Nephron progenitor cell (in vitro differentiated cells): ENCODE results near the gene CNIH2.

Source experiments
- DNase-seq: peaks from one replicate; pipeline ENCODE4 v3.0.0; 2021
- H3K27ac Mint-ChIP-seq: 2 replicates; pipeline ENCODE4 v1.8.0; 2021; ENCODE audit warnings: mild to moderate bottlenecking, moderate library complexity, mixed read lengths
- H3K27me3 Mint-ChIP-seq: 2 replicates; pipeline ENCODE4 v1.8.0; 2021; ENCODE audit warnings: mild to moderate bottlenecking, low read depth, mixed read lengths; ENCODE audit not compliant: poor library complexity
- H3K36me3 Mint-ChIP-seq: 2 replicates; pipeline ENCODE4 v1.8.0; 2021; ENCODE audit warnings: low read depth, mixed read lengths
- H3K4me1 Mint-ChIP-seq: 2 replicates; pipeline ENCODE4 v1.8.0; 2021; ENCODE audit warnings: mixed read lengths
- H3K4me3 Mint-ChIP-seq: 2 replicates; pipeline ENCODE4 v1.8.0; 2021; ENCODE audit warnings: mild to moderate bottlenecking, moderate library complexity, mixed read lengths
- H3K9me3 Mint-ChIP-seq: 2 replicates; pipeline ENCODE4 v1.8.0; 2021; ENCODE audit warnings: mild to moderate bottlenecking, moderate library complexity, mixed read lengths
- TF ChIP-seq, protein P1 (sequence below): fragments of 200-600 bp; sonication (generic); IDR thresholded peaks from 2 replicates; pipeline ENCODE4 v1.5.0; 2021; ENCODE audit warnings: antibody characterized with exemption

CNIH2 gene

DNA sequence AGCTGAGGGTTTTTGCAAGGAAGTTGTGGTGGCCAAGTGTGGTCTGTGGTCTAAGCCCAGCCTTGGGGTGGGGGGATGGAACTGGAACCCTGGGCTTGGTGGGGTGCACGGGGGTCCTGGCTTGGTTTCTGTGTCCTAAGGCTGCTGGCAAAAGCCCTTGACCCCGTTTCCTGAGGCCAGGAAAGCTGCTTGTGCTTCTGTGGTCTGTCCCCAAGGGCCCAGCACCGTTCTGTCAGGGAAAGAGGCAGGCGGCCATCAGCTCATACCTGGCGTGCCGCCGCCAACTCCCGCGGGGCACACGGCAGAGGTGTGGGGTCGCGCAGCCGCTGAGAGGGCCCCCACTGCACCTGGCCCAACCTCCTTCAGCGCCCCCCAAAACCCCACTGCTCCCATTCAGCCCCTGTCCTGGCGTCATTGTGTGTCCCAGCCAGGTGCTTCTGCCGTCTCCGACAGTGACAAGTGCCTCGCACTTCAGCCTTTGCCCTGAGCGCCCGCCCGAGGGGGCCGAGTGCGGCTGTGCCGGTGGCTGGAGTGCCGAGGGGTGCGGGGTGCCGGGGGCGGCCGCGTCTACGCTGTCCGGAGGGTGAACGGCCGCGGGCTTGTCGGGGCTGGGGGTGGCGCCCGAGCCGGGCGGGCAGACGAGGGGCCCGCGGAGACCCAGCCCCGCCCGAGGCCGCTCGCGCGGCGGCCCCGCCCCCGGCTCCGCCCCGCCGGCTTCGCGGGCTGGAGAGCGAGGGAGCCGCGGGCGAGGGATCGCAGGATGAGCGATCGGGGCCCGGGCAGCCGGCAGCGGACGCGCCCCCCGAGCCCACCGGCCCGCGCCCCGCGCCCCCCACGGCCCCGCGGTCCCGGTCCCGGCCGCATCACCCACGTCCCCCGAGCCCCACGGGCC lies at the start of gene CNIH2:
Gene CNIH2 (plus strand): TSS at position 705 of the 892 bp plus-strand sequence. CDS start 282 bp downstream, outside the sequence.
- H3K4me3 Mint-ChIP-seq = peak within 1 kb of the TSS; percentile 73
- H3K36me3 Mint-ChIP-seq = peaks cover 29% of the 10 kb centered on the region
- no peak within 1 kb of the TSS for H3K27ac Mint-ChIP-seq
- no peaks in the 10 kb centered on the region for H3K9me3 Mint-ChIP-seq
- DNase-seq = peak; percentile 77
- H3K27me3 Mint-ChIP-seq = peaks cover 18% of the 10 kb centered on the region
- TF ChIP-seq, protein P1, sequence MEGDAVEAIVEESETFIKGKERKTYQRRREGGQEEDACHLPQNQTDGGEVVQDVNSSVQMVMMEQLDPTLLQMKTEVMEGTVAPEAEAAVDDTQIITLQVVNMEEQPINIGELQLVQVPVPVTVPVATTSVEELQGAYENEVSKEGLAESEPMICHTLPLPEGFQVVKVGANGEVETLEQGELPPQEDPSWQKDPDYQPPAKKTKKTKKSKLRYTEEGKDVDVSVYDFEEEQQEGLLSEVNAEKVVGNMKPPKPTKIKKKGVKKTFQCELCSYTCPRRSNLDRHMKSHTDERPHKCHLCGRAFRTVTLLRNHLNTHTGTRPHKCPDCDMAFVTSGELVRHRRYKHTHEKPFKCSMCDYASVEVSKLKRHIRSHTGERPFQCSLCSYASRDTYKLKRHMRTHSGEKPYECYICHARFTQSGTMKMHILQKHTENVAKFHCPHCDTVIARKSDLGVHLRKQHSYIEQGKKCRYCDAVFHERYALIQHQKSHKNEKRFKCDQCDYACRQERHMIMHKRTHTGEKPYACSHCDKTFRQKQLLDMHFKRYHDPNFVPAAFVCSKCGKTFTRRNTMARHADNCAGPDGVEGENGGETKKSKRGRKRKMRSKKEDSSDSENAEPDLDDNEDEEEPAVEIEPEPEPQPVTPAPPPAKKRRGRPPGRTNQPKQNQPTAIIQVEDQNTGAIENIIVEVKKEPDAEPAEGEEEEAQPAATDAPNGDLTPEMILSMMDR = no peak
- peaks cover 35% of the 10 kb centered on the region for H3K4me1 Mint-ChIP-seq

DNA sequence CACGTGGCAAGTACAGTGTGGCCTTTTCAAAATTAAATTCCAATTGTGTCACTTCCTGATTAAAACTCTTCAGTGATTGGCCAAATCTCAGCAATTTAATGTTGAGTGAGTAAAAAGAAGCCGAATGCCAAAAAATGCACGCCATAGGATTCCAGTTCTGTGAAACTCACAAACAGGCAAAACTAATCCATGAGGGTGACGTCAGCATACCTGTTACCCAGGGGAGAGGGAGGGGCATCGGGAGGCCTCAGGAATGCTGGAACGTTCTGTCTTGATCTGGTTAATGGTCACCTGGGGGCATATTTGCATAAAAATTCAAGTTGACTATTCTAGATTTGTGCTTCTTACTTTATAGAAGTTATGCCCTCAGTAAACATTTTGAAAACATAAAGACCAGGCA lies 49.5 kb upstream of the CNIH2 start:
- Mint-ChIP-seq H3K27ac (no peak overlapping the region), H3K27me3 (peaks cover 6% of the 10 kb centered on the region), H3K9me3 (no peaks in the 10 kb centered on the region), H3K36me3 (peaks cover 32% of the 10 kb centered on the region), H3K4me3 (no peak overlapping the region), H3K4me1 (peaks cover 22% of the 10 kb centered on the region)
- DNase-seq = no peak
- TF ChIP-seq, protein P1 = no peak

DNA sequence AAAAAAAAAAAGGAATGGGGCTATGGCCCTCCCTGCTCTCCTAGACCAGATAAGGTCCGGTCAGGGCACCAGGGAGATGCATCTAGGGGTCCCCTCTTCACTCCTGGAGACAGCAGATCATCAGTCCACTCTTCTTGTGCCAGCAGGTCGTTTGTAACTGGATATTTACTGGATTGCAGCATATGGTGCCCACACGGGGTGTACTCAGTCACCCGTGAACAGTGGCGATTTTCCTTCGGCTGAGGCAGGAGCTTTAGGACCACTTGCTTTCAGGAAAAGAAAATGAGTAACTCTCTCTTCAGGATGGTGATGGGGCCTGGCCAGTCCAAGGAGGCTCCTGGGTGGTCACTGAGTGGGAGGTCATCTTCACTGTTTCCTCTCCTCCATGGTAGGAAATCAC lies 47.8 kb upstream of the CNIH2 start:
- peaks cover 46% of the 10 kb centered on the region for H3K36me3 Mint-ChIP-seq
- H3K9me3 Mint-ChIP-seq = no peaks in the 10 kb centered on the region
- H3K27ac Mint-ChIP-seq = no peak overlapping the region

DNA sequence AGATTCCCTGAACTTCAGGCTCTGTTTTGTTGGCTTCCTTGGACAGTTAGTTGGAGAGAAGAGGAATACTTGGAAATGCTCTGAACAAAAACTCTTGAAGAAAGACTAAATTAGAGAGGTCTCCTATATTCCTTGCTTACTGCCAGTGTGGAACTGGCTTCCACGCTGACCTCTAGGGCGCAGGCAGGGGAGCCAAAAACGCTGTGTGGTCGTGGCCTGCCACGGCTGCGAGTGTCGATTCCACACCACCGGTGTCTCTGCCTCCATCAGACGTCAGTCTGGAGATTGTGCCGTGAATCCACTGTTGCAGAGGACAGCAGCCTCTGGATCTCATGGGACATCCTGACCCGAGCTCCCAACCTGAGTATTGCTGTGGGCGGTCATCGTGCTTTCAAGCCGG lies 47.0 kb upstream of the CNIH2 start:
- Mint-ChIP-seq H3K4me1 (peaks cover 26% of the 10 kb centered on the region), H3K9me3 (no peaks in the 10 kb centered on the region), H3K36me3 (peaks cover 54% of the 10 kb centered on the region), H3K4me3 (no peak overlapping the region), H3K27ac (no peak overlapping the region), H3K27me3 (peaks cover 9% of the 10 kb centered on the region)
- TF ChIP-seq, protein P1 = no peak
- DNase-seq = no peak

More for the DNA sequence above, 47.8 kb upstream of the CNIH2 start:
- Mint-ChIP-seq H3K4me3 (no peak overlapping the region), H3K4me1 (peaks cover 22% of the 10 kb centered on the region), H3K27me3 (peaks cover 9% of the 10 kb centered on the region)
- TF ChIP-seq, protein P1 = no peak
- no peak for DNase-seq

DNA sequence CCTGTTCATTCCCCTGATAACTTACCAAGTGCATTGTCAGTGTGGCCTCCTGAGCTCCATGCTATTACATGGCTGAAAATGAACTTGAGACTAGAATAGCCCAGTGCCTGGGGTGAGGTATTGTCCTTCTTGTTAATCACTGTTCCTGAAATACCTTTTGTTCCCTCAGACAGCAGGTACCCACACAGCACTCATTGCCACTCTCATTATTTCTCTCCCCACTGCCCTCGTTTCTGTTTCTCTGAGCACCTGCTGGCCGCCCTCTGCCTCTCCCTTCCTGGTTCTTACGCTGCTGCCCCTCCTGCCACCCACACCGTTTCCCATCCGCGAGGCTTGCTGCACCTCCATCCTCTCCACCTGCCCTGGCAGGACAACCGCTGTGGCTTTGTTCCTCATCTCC lies 46.4 kb upstream of the CNIH2 start:
- peaks cover 9% of the 10 kb centered on the region for H3K27me3 Mint-ChIP-seq
- no peak overlapping the region for H3K4me3 Mint-ChIP-seq
- peaks cover 54% of the 10 kb centered on the region for H3K36me3 Mint-ChIP-seq
- no peak for DNase-seq
- H3K4me1 Mint-ChIP-seq = peaks cover 30% of the 10 kb centered on the region
- TF ChIP-seq, protein P1 = no peak
- no peaks in the 10 kb centered on the region for H3K9me3 Mint-ChIP-seq
- no peak overlapping the region for H3K27ac Mint-ChIP-seq

DNA sequence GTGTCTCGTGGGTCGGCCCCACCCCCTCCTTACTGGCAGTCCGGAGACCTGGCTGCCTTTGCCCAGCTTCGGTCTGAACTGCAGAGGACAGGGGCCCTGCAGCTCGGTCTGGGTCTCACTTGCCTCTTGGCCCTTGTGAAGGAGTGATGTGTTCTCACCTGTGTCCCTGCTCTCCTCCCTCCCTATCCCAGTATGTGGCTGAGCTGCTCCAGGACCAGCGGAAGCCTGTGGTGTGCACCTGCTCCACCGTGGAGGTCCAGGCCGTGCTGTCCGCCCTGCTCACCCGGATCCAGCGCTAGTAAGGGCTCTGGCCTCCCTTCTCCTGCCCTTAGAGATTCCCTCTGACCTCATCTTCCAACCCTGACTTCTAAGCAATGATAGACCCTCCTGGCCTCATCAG lies 45.2 kb upstream of the CNIH2 start:
- peaks cover 54% of the 10 kb centered on the region for H3K36me3 Mint-ChIP-seq
- H3K27ac Mint-ChIP-seq = no peak overlapping the region
- no peaks in the 10 kb centered on the region for H3K9me3 Mint-ChIP-seq
- TF ChIP-seq, protein P1 = no peak
- H3K4me1 Mint-ChIP-seq = peaks cover 30% of the 10 kb centered on the region
- DNase-seq = no peak
- no peak overlapping the region for H3K4me3 Mint-ChIP-seq
- peaks cover 9% of the 10 kb centered on the region for H3K27me3 Mint-ChIP-seq
